HepG2 (cell line): ENCODE results near the gene MBOAT7. TPM values are rescaled to one million over a fixed set of nuclear protein-coding genes. Genes with fewer than 3 reads are reported as not detected.

Experiments used
- ATAC-seq: fragments of 200-7000 bp; cut with Tn5 transposase; 3 replicates; pipeline ENCODE4 v1.9.1; 2020; ENCODE audit warnings: mild to moderate bottlenecking, moderate library complexity
- BruUV-seq: library from RNA; stranded (reverse); fragments of 400-500 nt; replicated peaks from 2 replicates; lab custom pipeline; 2021; lab: Mats Ljungman, UMichigan
- CTCF ChIA-PET: fragments of 300-600 bp; formaldehyde crosslinking; extraction: SDS; loops from one replicate; lab custom pipeline; 2021; ENCODE audit warnings: low total read pairs, inconsistent platforms, low intra/inter-chr PET ratio; lab: Yijun Ruan, JAX
- POLR2A ChIA-PET: fragments of 350-600 bp; sonication (Branson Sonifier 250); formaldehyde crosslinking; loops from one replicate; lab custom pipeline; 2020; ENCODE audit warnings: antibody characterized with exemption, inconsistent platforms; lab: Yijun Ruan, JAX
- DNase-seq: peaks from one replicate; pipeline ENCODE4 v3.0.0-alpha.2; 2015; ENCODE audit warnings: low spot score
- FAIRE-seq: peaks from 3 replicates; lab custom pipeline; 2011; peaks lifted over from hg19 to GRCh38; lab: Jason Lieb, UNC
- H2AFZ ChIP-seq: one replicate; pipeline ENCODE4 v1.6.1; 2011; ENCODE audit warnings: low read length, inconsistent platforms
- H3K27ac ChIP-seq: fragments of 300-600 bp; 3 replicates; pipeline ENCODE4 v1.8.0; 2011; ENCODE audit warnings: mixed run types, mild to moderate bottlenecking, mixed read lengths, low read length, inconsistent platforms; ENCODE audit not compliant: insufficient read depth; ENCODE audit errors: extremely low read length
- H3K27me3 ChIP-seq, 2 experiments: fragments of 200-600 bp in 1 of 2; 2 replicates in 1 of 2; 3 replicates in 1 of 2; pipeline versions ENCODE4 v1.6.0 to v1.8.0; 2011; ENCODE audit warnings: low read length in 2 of 2, mild to moderate bottlenecking in 2 of 2, moderate library complexity in 2 of 2, inconsistent platforms in 1 of 2; ENCODE audit not compliant: insufficient read depth in 2 of 2, control insufficient read depth in 1 of 2
- H3K36me3 ChIP-seq, 2 experiments: fragments of 200-600 bp in 1 of 2; replicated peaks in 1 of 2; 2 replicates in 1 of 2; 3 replicates in 1 of 2; pipeline versions ENCODE4 v1.5.1 to v1.8.0; 2011; ENCODE audit warnings: low read length in 2 of 2, inconsistent platforms in 1 of 2; ENCODE audit not compliant: insufficient read depth in 2 of 2, control insufficient read depth in 1 of 2
- H3K4me1 ChIP-seq: 2 replicates; pipeline ENCODE4 v1.5.1; 2012; ENCODE audit warnings: low read length, inconsistent platforms; ENCODE audit not compliant: insufficient read depth
- H3K4me2 ChIP-seq: 2 replicates; pipeline ENCODE4 v1.6.0; 2011; ENCODE audit warnings: low read depth, low read length, inconsistent platforms
- H3K4me3 ChIP-seq, 3 experiments: fragments of 200-600 bp in 1 of 3; sonication (generic), shearing (Covaris generic) in 1 of 3; replicated peaks in 1 of 3; 2 replicates each; pipeline ENCODE4 v1.5.1; 2011 to 2016; ENCODE audit warnings: low read length in 3 of 3, inconsistent platforms in 2 of 3, low read depth in 2 of 3, mild to moderate bottlenecking in 2 of 3, control low read depth in 1 of 3, mixed read lengths in 1 of 3; ENCODE audit not compliant: insufficient read depth in 1 of 3
- H3K79me2 ChIP-seq: one replicate; pipeline ENCODE4 v1.6.1; 2011; ENCODE audit warnings: low read length, inconsistent platforms; ENCODE audit not compliant: insufficient read depth
- H3K9ac ChIP-seq: 2 replicates; pipeline ENCODE4 v1.6.0; 2011; ENCODE audit warnings: mild to moderate bottlenecking, low read depth, low read length, inconsistent platforms; ENCODE audit not compliant: insufficient read depth
- H3K9me3 ChIP-seq: 2 replicates; pipeline ENCODE4 v1.5.1; 2012; ENCODE audit warnings: mild to moderate bottlenecking, low read length
- H4K20me1 ChIP-seq: 2 replicates; pipeline ENCODE4 v1.6.0; 2011; ENCODE audit warnings: inconsistent platforms, mild to moderate bottlenecking, low read length, moderate library complexity; ENCODE audit not compliant: insufficient read depth
- AGO2 ChIP-seq: fragments of 200-400 bp; formaldehyde crosslinking; optimal IDR thresholded peaks from 2 replicates; pipeline ENCODE3; 2017; ENCODE audit warnings: mild to moderate bottlenecking, low read depth, low read length, moderate library complexity
- CAMTA2 ChIP-seq: sonication (generic); formaldehyde crosslinking; IDR thresholded peaks from 2 replicates; pipeline ENCODE4 v1.4.0; 2020; ENCODE audit warnings: mild to moderate bottlenecking, missing genetic modification reagents, borderline replicate concordance
- CHD4 ChIP-seq: fragments of 200-600 bp; sonication (generic); IDR thresholded peaks from 2 replicates; pipeline ENCODE4 v1.7.0; 2017; ENCODE audit warnings: mild to moderate bottlenecking, low read length, borderline replicate concordance
- CREM ChIP-seq, 2 experiments: sonication (generic) in 1 of 2; formaldehyde crosslinking in 1 of 2; IDR thresholded peaks; 2 replicates each; pipeline versions ENCODE4 v1.4.0 to v1.6.1; 2016 to 2020; ENCODE audit warnings: antibody characterized with exemption in 1 of 2, mild to moderate bottlenecking in 1 of 2, missing genetic modification reagents in 1 of 2
- HHEX ChIP-seq: IDR thresholded peaks from 2 replicates; pipeline ENCODE4 v1.6.1; 2016; ENCODE audit warnings: control low read depth
- PTBP1 ChIP-seq: fragments of 200-400 bp; formaldehyde crosslinking; IDR thresholded peaks from 2 replicates; pipeline ENCODE4 v1.6.1; 2018; ENCODE audit warnings: low read length, low read depth; ENCODE audit not compliant: poor library complexity, severe bottlenecking
- SMC3 ChIP-seq: IDR thresholded peaks from 2 replicates; pipeline ENCODE4 v1.6.1; 2011; ENCODE audit warnings: low read length, improper control_type of control experiment
- SOX5 ChIP-seq: IDR thresholded peaks from 2 replicates; pipeline ENCODE4 v1.6.1; 2016; ENCODE audit warnings: borderline replicate concordance
- TAF15 ChIP-seq: fragments of 200-400 bp; formaldehyde crosslinking; IDR thresholded peaks from one replicate; pipeline ENCODE4 v1.6.1; 2018; ENCODE audit warnings: mild to moderate bottlenecking, low read depth, low read length; ENCODE audit not compliant: poor library complexity, severe bottlenecking
- TEAD2 ChIP-seq: sonication (generic); formaldehyde crosslinking; IDR thresholded peaks from 2 replicates; pipeline ENCODE4 v1.9.0; 2021; ENCODE audit warnings: missing genetic modification reagents
- ZNF274 ChIP-seq: sonication (generic); formaldehyde crosslinking; IDR thresholded peaks from 2 replicates; pipeline ENCODE4 v1.5.1; 2020; ENCODE audit warnings: mild to moderate bottlenecking, missing genetic modification reagents
- ZNF749 ChIP-seq: sonication (generic); formaldehyde crosslinking; IDR thresholded peaks from 2 replicates; pipeline ENCODE4 v1.8.0; 2022; ENCODE audit warnings: mild to moderate bottlenecking, missing genetic modification reagents, moderate library complexity, borderline replicate concordance
- ZNF776 ChIP-seq: sonication (generic); formaldehyde crosslinking; IDR thresholded peaks from 2 replicates; pipeline ENCODE4 v1.4.0; 2020; ENCODE audit warnings: mild to moderate bottlenecking, missing genetic modification reagents
- WGBS: methylation state at CpG from one replicate; pipeline ENCODE4 v1.1.6; 2017; ENCODE audit warnings: low lambda C conversion rate; 5-methylcytosine and 5-hydroxymethylcytosine counted together
- in situ Hi-C: cut with HindIII; loops from 2 replicates; pipeline ENCODE4 v1.10.0; 2017; ENCODE audit warnings: low pct_unique_long_range_greater_than_20kb; ENCODE audit not compliant: extremely low pct_ligation_motif_present
- intact Hi-C: fragments of 100-400 bp; cut with micrococcal nuclease; formaldehyde crosslinking; loops from one replicate; pipeline ENCODE4 v1.10.0; 2022; ENCODE audit not compliant: unreplicated experiment
- polyA plus RNA-seq, 8 experiments: library from polyadenylated mRNA; depleted of rRNA in 3 of 8; stranded (reverse) in 7 of 8; unstranded in 1 of 8; fragments of >200 nt; fragmentation: Illumina TruSeq in 4 of 8; extraction: Trizol in 4 of 8; gene quantifications; 2 replicates each; pipeline versions ENCODE4 v1.2.1 to v1.2.3, GENCODE V29; 2011 to 2016; ENCODE audit warnings: low read depth in 4 of 8, missing spikeins in 1 of 8, mixed read lengths in 1 of 8; ENCODE audit not compliant: insufficient read depth in 1 of 8
- total RNA-seq, 5 experiments: library from RNA; depleted of rRNA; stranded (reverse); fragments of >200 nt; fragmentation: Illumina TruSeq; extraction: Trizol; gene quantifications; 2 replicates each; pipeline ENCODE4 v1.2.3, GENCODE V29; 2016; ENCODE audit warnings: low read depth in 1 of 5
- TF ChIP-seq, protein P1 (sequence below): sonication (generic); formaldehyde crosslinking; IDR thresholded peaks from 2 replicates; pipeline ENCODE4 v1.5.0; 2020; ENCODE audit warnings: missing genetic modification reagents
- TF ChIP-seq, protein P2 (sequence below): sonication (generic); formaldehyde crosslinking; IDR thresholded peaks from 2 replicates; pipeline ENCODE4 v1.5.1; 2020; ENCODE audit warnings: mild to moderate bottlenecking, missing genetic modification reagents, borderline replicate concordance
- TF ChIP-seq, protein P3 (sequence below): sonication (generic); formaldehyde crosslinking; IDR thresholded peaks from 2 replicates; pipeline ENCODE4 v1.4.0; 2020; ENCODE audit warnings: missing genetic modification reagents, mild to moderate bottlenecking, borderline replicate concordance
- TF ChIP-seq, protein P4 (sequence below): sonication (generic); formaldehyde crosslinking; IDR thresholded peaks from 2 replicates; pipeline ENCODE4 v1.5.1; 2020; ENCODE audit warnings: missing genetic modification reagents, mild to moderate bottlenecking, borderline replicate concordance

The MBOAT7 gene
- total and polyA plus RNA-seq, 2 of the 13 experiments (the other 11 are each of a cell fraction or from before 2014, with no cell fraction given): 22.2 to 25.5 TPM

DNA sequence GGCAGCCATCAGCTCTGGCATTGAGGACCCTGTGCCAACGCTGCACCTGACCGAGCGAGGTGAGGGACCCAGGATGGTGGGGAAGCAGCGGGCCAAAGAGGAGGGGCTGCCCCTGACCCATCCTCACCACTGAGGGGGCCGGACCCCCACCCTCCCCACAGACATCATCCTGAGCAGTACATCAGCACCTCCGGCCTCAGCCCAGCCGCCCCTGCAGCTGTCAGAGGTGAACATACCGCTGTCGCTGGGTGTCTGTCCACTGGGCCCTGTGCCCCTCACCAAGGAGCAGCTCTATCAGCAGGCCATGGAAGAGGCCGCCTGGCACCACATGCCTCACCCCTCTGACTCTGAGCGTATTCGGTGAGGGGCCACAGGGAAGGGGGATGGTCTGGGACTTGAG is 37.1 kb downstream of the MBOAT7 start:
- FAIRE-seq (no peak), DNase-seq (no peak), ATAC-seq (0 out of 3 replicates have a peak, but pooled peaks have one; percentile 3)
- POLR2A ChIA-PET: interaction anchor here (0.5 to 3.7 kb wide), 2 partner anchors 13 to 15 kb away, joined by 3 to 19 read pairs; partner anchors contain the start of gene CNOT3
- in situ Hi-C loops: no loop called here
- no peak overlapping the region for H3K27ac ChIP-seq
- no peaks in the 10 kb centered on the region for H3K27me3 ChIP-seq
- peaks cover 39 to 92% of the 10 kb centered on the region in 2 experiments for H3K36me3 ChIP-seq
- 0 out of 2 replicates have a peak, but pooled peaks cover 3% of the 10 kb centered on the region for H4K20me1 ChIP-seq
- no peak overlapping the region for H3K9ac ChIP-seq
- H3K9me3 ChIP-seq: no peaks in the 10 kb centered on the region
- H3K4me3 ChIP-seq: no peak overlapping the region
- WGBS: 100% methylated on average over 4 of the region's 12 CpGs
- intact Hi-C loops: no loop called here
- no peak overlapping the region for H3K4me2 ChIP-seq
- no TSS peak for BruUV-seq
- CTCF ChIA-PET: no interaction called here
- no peaks in the 10 kb centered on the region for H3K4me1 ChIP-seq
- no peak overlapping the region for H2AFZ ChIP-seq
- H3K79me2 ChIP-seq: no peaks in the 10 kb centered on the region
- TF ChIP-seq TEAD2 (no peak), TAF15 (no peak), AGO2 (peak; percentile 57), ZNF749 (CRISPR knock-in tag) (no peak), SMC3 (no peak), PTBP1 (no peak), HHEX (CRISPR knock-in tag) (no peak), CAMTA2 (CRISPR knock-in tag) (no peak), CHD4 (no peak), ZNF776 (CRISPR knock-in tag) (no peak), CREM (IDR thresholded peaks at IDR 0.05) (no peak), CREM (CRISPR knock-in tag; IDR thresholded peaks at IDR 0.05) (no peak), ZNF274 (CRISPR knock-in tag) (no peak), SOX5 (CRISPR knock-in tag) (no peak)
- TF ChIP-seq, protein P1, sequence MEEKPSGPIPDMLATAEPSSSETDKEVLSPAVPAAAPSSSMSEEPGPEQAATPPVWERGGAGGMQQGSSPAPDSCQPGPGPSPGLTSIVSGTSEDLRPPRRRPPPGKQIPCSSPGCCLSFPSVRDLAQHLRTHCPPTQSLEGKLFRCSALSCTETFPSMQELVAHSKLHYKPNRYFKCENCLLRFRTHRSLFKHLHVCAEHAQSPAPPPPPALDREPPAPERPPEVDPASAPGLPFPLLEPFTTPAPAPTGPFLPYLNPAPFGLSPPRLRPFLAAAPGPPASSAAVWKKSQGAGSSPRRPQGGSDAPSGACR: no peak
- TF ChIP-seq, protein P2, sequence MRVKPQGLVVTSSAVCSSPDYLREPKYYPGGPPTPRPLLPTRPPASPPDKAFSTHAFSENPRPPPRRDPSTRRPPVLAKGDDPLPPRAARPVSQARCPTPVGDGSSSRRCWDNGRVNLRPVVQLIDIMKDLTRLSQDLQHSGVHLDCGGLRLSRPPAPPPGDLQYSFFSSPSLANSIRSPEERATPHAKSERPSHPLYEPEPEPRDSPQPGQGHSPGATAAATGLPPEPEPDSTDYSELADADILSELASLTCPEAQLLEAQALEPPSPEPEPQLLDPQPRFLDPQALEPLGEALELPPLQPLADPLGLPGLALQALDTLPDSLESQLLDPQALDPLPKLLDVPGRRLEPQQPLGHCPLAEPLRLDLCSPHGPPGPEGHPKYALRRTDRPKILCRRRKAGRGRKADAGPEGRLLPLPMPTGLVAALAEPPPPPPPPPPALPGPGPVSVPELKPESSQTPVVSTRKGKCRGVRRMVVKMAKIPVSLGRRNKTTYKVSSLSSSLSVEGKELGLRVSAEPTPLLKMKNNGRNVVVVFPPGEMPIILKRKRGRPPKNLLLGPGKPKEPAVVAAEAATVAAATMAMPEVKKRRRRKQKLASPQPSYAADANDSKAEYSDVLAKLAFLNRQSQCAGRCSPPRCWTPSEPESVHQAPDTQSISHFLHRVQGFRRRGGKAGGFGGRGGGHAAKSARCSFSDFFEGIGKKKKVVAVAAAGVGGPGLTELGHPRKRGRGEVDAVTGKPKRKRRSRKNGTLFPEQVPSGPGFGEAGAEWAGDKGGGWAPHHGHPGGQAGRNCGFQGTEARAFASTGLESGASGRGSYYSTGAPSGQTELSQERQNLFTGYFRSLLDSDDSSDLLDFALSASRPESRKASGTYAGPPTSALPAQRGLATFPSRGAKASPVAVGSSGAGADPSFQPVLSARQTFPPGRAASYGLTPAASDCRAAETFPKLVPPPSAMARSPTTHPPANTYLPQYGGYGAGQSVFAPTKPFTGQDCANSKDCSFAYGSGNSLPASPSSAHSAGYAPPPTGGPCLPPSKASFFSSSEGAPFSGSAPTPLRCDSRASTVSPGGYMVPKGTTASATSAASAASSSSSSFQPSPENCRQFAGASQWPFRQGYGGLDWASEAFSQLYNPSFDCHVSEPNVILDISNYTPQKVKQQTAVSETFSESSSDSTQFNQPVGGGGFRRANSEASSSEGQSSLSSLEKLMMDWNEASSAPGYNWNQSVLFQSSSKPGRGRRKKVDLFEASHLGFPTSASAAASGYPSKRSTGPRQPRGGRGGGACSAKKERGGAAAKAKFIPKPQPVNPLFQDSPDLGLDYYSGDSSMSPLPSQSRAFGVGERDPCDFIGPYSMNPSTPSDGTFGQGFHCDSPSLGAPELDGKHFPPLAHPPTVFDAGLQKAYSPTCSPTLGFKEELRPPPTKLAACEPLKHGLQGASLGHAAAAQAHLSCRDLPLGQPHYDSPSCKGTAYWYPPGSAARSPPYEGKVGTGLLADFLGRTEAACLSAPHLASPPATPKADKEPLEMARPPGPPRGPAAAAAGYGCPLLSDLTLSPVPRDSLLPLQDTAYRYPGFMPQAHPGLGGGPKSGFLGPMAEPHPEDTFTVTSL (CRISPR knock-in tag): no peak
- TF ChIP-seq, protein P3, sequence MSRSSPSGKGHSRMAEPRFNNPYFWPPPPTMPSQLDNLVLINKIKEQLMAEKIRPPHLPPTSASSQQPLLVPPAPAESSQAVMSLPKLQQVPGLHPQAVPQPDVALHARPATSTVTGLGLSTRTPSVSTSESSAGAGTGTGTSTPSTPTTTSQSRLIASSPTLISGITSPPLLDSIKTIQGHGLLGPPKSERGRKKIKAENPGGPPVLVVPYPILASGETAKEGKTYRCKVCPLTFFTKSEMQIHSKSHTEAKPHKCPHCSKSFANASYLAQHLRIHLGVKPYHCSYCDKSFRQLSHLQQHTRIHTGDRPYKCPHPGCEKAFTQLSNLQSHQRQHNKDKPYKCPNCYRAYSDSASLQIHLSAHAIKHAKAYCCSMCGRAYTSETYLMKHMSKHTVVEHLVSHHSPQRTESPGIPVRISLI (CRISPR knock-in tag): no peak
- TF ChIP-seq, protein P4, sequence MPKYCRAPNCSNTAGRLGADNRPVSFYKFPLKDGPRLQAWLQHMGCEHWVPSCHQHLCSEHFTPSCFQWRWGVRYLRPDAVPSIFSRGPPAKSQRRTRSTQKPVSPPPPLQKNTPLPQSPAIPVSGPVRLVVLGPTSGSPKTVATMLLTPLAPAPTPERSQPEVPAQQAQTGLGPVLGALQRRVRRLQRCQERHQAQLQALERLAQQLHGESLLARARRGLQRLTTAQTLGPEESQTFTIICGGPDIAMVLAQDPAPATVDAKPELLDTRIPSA (CRISPR knock-in tag): no peak
